Measurements from ENCODE around the gene SLC25A42. TPM values are rescaled to one million over a fixed set of nuclear protein-coding genes. Genes with fewer than 3 reads are reported as not detected.

SLC25A42 gene
- total RNA-seq, 1 donor from 2014 or later = 10.8 TPM

DNA sequence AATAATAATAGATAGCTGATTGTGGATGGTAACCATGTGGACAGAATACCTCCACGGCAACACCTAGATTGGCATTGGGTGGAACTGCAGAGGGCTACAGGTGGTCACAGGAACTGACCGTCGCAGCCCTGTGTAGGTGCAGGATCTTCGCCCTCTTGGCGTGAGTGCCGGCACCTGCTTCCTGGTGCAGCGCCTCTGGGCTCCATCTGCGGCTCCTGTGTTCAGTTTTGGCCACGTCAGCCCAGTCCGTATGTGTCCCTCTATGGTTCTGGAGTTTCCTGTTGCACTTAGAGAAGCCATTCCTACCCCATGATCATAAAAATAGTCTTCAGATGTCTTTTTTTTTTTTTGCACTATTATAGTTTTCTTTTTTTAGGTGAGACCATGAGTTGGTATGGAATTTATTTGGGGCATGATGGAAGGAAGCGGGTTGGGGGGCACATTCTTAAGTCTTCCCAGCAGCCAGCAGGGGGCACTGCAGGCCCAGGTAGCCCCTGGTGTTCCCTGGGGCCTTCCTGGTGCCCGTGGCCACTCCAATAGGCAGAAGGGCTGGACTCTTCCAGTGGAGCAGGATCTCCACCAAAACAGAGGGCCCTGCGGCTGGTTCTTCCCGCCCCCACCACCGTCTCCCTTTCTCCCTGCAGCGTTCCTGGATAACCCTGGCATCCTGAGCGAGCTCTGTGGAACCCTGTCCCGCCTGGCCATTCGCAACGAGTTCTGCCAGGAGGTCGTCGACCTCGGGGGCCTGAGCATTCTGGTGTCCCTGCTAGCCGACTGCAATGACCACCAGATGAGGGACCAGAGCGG is 10.1 kb upstream of the SLC25A42 start:
- Mint-ChIP-seq H3K27me3 (ENCODE audit: insufficient read depth) (no peaks in the 10 kb centered on the region), H3K9me3 (no peaks in the 10 kb centered on the region), H3K4me1 (ENCODE audit: low read depth) (no peaks in the 10 kb centered on the region), H3K27ac (no peak overlapping the region), H3K36me3 (ENCODE audit: low read depth) (peaks cover 11% of the 10 kb centered on the region), H3K4me3 (no peak overlapping the region)
- intact Hi-C loops (cut with micrococcal nuclease) = loop anchor here (2.0 kb wide), 1 partner anchor 85 kb away; the partner anchor contains the start of gene TMEM161A
- no peak for DNase-seq (ENCODE audit: low spot score)

DNA sequence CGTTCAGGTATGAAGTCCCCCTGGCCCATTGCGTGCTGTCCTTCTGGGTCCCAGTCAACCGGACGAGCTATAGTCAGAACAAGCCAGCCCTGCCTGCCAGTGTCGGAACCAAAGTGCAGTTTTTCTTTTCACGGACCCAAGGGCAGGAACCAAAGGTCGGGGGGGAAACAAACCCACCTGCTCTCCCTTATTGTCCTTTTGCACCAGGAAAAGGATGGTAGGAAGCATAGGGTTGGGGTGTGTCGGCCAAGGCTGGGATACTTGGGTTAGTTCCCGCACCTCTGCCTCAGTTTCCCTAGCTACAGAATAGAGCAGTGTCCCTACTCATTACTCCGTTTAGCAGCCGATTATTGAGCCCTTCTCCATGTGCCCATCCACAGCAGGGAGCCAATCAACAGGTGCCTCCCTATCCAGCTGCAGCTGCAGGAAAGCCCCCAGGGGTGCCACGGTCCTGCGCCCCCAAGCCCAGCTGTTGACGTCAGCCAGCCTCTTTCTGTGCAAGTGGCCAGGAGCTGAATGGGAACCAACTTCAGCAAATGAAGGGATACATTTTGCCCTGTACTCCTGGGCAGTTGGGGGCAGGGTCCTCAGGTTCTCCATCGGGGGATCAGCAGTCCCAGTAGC is 9.4 kb upstream of the SLC25A42 start:
- H3K9me3 Mint-ChIP-seq = no peaks in the 10 kb centered on the region
- H3K36me3 Mint-ChIP-seq (ENCODE audit: low read depth) = peaks cover 11% of the 10 kb centered on the region
- no peak overlapping the region for H3K27ac Mint-ChIP-seq
- no peak overlapping the region for H3K4me3 Mint-ChIP-seq
- intact Hi-C loops (cut with micrococcal nuclease) = no loop called here
- H3K4me1 Mint-ChIP-seq (ENCODE audit: low read depth) = no peaks in the 10 kb centered on the region
- H3K27me3 Mint-ChIP-seq (ENCODE audit: insufficient read depth) = no peaks in the 10 kb centered on the region
- DNase-seq (ENCODE audit: low spot score) = no peak

DNA sequence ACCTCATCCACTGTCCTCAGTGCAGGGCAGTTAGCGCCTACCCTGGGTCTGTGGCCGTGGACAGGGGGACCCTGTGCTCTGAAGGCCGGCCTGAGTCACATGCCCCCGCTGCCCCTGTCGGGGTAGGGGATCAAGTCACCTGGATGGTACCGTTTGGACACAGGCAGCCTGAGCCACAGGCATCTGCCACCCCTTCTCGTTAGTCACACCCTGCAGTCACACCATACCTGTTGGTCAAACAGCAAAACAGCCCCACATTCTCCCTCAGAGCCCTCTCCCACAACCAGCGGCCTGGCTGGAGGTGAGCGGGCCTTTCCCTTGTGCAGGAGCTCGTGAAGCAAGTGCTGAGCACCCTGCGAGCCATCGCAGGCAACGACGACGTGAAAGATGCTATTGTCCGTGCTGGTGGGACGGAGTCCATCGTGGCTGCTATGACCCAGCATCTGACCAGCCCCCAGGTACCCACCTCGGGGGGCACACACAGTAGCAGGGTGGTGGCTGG is 8.8 kb upstream of the SLC25A42 start:
- intact Hi-C loops (cut with micrococcal nuclease) = no loop called here

DNA sequence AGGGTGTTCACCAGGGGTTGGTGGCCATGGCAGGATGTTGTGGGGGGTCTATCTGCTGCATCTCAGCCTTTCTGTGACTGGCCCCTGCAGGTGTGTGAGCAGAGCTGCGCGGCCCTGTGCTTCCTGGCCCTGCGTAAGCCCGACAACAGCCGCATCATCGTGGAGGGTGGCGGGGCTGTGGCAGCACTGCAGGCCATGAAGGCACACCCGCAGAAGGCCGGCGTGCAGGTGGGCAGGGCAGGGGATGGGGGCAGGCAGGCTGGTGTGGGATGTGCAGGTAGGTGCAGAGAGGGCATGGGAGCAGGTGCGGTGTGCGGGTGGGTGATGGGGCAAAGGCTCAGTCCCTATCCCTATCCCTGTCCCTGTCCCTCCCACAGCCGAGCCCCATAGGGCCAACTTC is 8.1 kb upstream of the SLC25A42 start:
- H3K9me3 Mint-ChIP-seq = no peaks in the 10 kb centered on the region
- intact Hi-C loops (cut with micrococcal nuclease) = no loop called here
- H3K4me1 Mint-ChIP-seq (ENCODE audit: low read depth) = no peaks in the 10 kb centered on the region
- no peaks in the 10 kb centered on the region for H3K27me3 Mint-ChIP-seq (ENCODE audit: insufficient read depth)
- peaks cover 13% of the 10 kb centered on the region for H3K36me3 Mint-ChIP-seq (ENCODE audit: low read depth)
- no peak overlapping the region for H3K4me3 Mint-ChIP-seq
- H3K27ac Mint-ChIP-seq = no peak overlapping the region
- no peak for DNase-seq (ENCODE audit: low spot score)

More for the DNA sequence above, 8.8 kb upstream of the SLC25A42 start:
- Mint-ChIP-seq H3K36me3 (ENCODE audit: low read depth) (peaks cover 12% of the 10 kb centered on the region), H3K27ac (no peak overlapping the region), H3K4me3 (no peak overlapping the region), H3K9me3 (no peaks in the 10 kb centered on the region), H3K4me1 (ENCODE audit: low read depth) (no peaks in the 10 kb centered on the region), H3K27me3 (ENCODE audit: insufficient read depth) (no peaks in the 10 kb centered on the region)
- DNase-seq (ENCODE audit: low spot score) = no peak

DNA sequence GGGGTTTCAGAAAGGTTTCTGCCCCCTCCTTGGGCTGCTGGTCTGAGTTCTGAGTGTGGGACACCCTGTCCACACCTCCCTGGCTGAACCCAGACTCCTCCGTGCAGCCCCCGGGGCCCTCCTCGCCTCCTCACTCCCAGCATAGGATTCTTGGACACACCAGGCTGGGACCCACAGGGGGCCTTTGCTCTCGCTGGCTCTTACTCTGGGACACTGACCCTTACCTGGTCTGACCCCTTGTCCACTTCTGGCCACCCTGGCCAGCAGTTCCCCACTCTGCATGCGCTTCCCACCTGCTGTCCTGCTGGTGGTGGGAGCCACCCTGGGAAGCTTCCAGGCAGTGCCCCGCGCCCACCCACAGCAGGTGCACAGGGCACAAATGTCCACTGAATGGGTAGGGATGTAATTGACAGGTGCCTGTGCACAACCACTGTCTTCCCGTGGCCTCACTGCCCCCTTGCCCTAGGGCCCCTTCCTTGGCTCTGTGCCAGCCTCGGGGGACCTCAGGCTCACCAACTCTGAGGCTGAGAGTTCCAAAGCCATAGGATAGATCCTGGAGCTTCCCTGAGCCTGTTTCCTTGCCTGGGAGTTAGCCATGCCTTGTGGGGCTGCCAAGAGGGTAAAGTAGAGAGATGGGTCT is 7.0 kb upstream of the SLC25A42 start:
- Mint-ChIP-seq H3K27ac (no peak overlapping the region), H3K4me3 (no peak overlapping the region), H3K4me1 (ENCODE audit: low read depth) (no peaks in the 10 kb centered on the region), H3K27me3 (ENCODE audit: insufficient read depth) (no peaks in the 10 kb centered on the region), H3K36me3 (ENCODE audit: low read depth) (peaks cover 11% of the 10 kb centered on the region), H3K9me3 (no peaks in the 10 kb centered on the region)
- intact Hi-C loops (cut with micrococcal nuclease) = no loop called here
- DNase-seq (ENCODE audit: low spot score) = no peak

DNA sequence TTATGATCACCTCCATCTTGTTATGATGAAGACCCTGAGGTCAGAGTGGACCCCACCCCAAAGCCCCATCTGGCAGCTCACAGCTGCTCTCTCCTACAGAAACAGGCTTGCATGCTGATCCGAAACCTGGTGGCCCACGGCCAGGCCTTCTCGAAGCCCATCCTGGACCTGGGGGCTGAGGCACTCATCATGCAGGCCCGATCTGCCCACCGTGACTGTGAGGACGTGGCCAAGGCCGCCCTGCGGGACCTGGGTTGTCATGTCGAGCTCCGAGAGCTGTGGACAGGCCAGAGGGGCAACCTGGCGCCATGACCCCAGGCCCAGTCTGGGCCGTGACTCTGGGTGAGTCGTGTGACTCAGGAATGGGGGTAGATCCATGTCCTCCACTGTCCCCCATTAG is 6.5 kb upstream of the SLC25A42 start:
- no peak for DNase-seq (ENCODE audit: low spot score)
- Mint-ChIP-seq H3K27me3 (ENCODE audit: insufficient read depth) (no peaks in the 10 kb centered on the region), H3K4me3 (no peak overlapping the region), H3K4me1 (ENCODE audit: low read depth) (peaks cover under 1% of the 10 kb centered on the region), H3K36me3 (ENCODE audit: low read depth) (peaks cover 11% of the 10 kb centered on the region), H3K9me3 (no peaks in the 10 kb centered on the region), H3K27ac (no peak overlapping the region)
- intact Hi-C loops (cut with micrococcal nuclease) = no loop called here

DNA sequence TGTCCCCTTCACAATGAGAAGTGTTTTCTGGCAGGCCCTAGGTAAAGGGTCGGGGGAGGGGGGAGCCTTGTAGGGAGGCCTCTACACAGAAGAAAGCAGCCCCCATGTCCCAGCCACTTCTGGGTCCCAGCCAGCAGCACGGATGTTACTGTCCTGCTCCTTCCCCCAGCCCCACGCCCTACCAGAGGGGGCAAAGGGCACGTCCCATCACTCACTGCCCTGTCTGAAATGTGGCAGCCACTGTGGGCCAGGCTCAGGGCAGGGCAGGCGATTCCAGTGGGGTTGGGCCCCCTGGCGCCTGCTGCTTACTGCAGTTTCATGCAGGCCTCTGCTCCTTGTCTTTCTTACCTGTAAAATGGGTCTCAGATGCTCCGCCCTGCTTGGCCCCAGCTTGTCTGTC is 6.1 kb upstream of the SLC25A42 start:
- DNase-seq (ENCODE audit: low spot score) = no peak
- Mint-ChIP-seq H3K27me3 (ENCODE audit: insufficient read depth) (no peaks in the 10 kb centered on the region), H3K4me3 (no peak overlapping the region), H3K4me1 (ENCODE audit: low read depth) (peaks cover 4% of the 10 kb centered on the region), H3K27ac (no peak overlapping the region), H3K9me3 (no peaks in the 10 kb centered on the region), H3K36me3 (ENCODE audit: low read depth) (peaks cover 11% of the 10 kb centered on the region)
- intact Hi-C loops (cut with micrococcal nuclease) = no loop called here

DNA sequence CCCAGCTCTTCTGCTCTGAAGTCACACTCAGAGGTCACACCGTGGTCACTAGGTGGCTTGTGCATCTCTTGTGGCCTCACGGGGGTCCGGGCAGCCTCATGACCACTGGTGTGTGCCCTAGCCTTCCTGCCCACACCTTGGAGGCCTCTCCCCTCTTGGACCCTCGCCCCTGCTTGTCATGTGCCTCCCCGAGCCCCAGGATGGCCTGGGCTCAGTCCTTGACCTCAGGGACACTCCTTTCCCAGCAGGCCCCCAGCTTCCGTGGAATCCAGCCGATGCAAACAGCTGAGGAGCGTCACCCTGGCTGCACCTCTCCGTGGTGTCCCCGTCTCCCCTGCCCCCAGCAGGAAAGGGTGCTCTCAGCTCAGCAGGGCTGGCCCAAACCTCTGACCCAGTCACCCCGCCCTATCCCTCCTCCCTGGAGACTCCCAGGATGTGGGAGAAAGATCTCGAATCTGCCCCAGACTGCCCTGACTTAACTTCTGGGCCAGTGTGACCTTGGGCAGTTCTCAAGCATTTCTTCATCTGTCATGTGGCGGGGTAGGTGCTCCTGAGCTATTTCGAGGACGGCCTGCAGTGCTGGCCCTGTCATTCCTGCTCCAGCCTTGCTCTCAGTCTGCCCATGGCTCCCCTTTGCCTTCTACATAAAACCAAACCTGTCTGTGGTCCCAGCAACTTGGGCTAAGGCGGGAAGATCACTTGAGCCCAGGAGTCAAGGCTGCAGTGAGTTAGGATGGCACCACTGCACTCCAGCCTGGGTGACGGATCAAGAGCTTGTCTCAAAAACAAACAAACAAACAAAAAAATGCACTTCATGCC is 4.6 kb upstream of the SLC25A42 start:
- DNase-seq (ENCODE audit: low spot score) = no peak
- no peak overlapping the region for H3K4me3 Mint-ChIP-seq
- H3K27me3 Mint-ChIP-seq (ENCODE audit: insufficient read depth) = no peaks in the 10 kb centered on the region
- no peaks in the 10 kb centered on the region for H3K9me3 Mint-ChIP-seq
- H3K4me1 Mint-ChIP-seq (ENCODE audit: low read depth) = peaks cover 11% of the 10 kb centered on the region
- H3K27ac Mint-ChIP-seq = no peak overlapping the region
- H3K36me3 Mint-ChIP-seq (ENCODE audit: low read depth) = peaks cover 9% of the 10 kb centered on the region
- intact Hi-C loops (cut with micrococcal nuclease) = no loop called here

DNA sequence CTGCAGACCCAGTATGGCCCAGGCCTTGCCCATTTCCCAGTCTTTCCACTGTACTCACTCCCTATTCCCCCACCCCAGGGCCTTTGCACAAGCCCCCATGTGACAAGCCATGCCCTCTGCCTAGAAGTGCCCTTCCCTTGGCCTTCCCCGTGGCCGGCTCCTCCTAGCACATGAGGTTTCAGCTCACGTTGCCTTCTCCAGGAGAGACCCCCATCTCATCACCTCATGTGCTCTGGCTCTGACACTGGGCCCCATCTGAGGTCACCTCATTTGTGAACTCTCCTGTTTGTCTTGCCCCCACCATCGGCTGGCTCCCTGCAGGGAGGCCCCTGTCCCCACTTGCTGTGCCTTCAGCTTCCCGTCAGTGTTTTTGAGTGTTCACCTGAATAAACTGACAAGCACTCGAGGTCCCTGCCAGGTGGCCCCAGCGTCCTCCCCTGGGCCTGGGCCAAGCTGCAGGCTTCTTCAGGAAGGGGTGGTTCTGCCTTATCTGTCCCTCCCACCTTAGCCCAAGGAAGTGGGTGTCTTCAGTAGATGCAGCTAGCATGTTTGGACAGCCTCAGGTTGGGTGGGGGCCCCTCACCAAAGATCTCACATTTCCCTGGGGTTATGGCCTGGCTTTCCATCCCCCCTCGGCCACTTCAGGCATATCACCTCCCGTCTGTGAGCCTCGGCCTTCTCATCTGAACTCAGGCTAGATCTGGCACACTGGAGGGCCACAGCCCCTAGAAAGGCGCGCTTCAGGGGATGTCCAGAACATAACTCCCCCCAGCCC is 3.8 kb upstream of the SLC25A42 start:
- H3K4me1 Mint-ChIP-seq (ENCODE audit: low read depth) = peaks cover 19% of the 10 kb centered on the region
- intact Hi-C loops (cut with micrococcal nuclease) = no loop called here
- no peak for DNase-seq (ENCODE audit: low spot score)
- H3K36me3 Mint-ChIP-seq (ENCODE audit: low read depth) = peaks cover 9% of the 10 kb centered on the region
- no peak overlapping the region for H3K4me3 Mint-ChIP-seq
- no peak overlapping the region for H3K27ac Mint-ChIP-seq
- no peaks in the 10 kb centered on the region for H3K9me3 Mint-ChIP-seq
- no peaks in the 10 kb centered on the region for H3K27me3 Mint-ChIP-seq (ENCODE audit: insufficient read depth)

DNA sequence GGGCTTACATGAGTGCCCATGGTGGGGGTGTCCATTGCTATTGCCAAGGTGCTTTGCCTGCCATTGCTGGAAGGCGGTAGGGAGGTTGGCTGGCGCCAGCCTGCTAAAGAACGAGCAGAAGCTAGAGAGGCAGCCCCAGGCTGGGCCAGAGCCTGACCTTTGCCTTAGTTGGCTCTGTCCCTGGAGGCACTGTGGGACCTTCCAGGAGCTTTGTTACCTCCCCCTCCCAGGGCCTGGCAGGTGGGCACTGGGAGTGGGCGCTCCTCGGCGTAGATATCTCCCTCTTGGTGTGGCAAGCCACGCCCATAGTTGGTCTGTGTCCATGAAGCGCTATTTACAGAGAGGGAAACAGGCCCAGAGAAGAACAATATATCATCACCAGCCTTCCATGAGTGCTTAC is 2.3 kb upstream of the SLC25A42 start:
- peaks cover 24% of the 10 kb centered on the region for H3K4me1 Mint-ChIP-seq (ENCODE audit: low read depth)
- no peak overlapping the region for H3K4me3 Mint-ChIP-seq
- no peaks in the 10 kb centered on the region for H3K27me3 Mint-ChIP-seq (ENCODE audit: insufficient read depth)
- no peak overlapping the region for H3K27ac Mint-ChIP-seq
- intact Hi-C loops (cut with micrococcal nuclease) = no loop called here
- DNase-seq (ENCODE audit: low spot score) = no peak
- peaks cover 9% of the 10 kb centered on the region for H3K36me3 Mint-ChIP-seq (ENCODE audit: low read depth)
- no peaks in the 10 kb centered on the region for H3K9me3 Mint-ChIP-seq

DNA sequence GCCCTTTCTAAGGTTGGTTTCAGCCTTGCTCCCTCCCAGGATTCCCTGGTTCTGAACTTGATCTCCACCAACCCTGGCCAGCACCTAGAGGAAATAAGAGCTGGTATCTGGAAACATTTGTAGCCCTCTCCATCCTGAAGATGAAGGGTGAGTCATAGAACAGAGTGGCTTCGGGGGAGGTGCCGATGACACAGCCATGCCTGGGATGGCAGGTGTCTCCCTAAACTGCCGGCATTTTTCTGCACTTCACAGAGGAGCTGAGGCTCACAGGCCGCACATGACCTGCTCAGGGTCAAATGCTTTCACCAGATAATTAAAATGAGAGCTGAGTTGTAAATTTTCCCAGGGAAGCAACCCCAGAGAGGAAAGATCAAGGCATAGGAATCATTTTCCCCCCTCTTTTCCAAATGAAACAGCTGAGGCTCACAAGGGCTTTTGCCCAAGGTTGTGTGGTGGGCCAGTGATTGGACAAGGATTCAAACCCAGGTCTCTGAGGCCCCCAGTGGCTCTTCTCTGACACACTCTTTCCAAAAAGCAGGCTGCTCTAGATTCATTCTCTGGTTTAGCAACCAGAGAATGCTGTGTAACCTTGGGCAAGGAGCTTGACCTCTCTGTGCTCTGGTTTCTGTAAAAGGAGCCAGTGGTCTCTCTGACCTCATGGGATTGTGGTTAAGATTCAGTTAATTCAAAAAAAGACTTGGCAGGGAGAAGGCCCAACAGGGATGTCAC is 1.2 kb upstream of the SLC25A42 start:
- peak overlapping the region; percentile 57 for H3K27ac Mint-ChIP-seq
- peak overlapping the region; percentile 84 for H3K4me3 Mint-ChIP-seq
- H3K4me1 Mint-ChIP-seq (ENCODE audit: low read depth) = peaks cover 29% of the 10 kb centered on the region
- intact Hi-C loops (cut with micrococcal nuclease) = loop anchor here (1.0 kb wide), 5 partner anchors 30 to 426 kb away; partner anchors contain the start of genes BORCS8, RFXANK and TMEM161A
- peaks cover 7% of the 10 kb centered on the region for H3K36me3 Mint-ChIP-seq (ENCODE audit: low read depth)
- H3K27me3 Mint-ChIP-seq (ENCODE audit: insufficient read depth) = no peaks in the 10 kb centered on the region
- H3K9me3 Mint-ChIP-seq = no peaks in the 10 kb centered on the region
- no peak for DNase-seq (ENCODE audit: low spot score)
